Mesodermal cell (in vitro differentiated cells): ENCODE measurements around the gene SLX4IP.

Experiments used
- H3K27ac ChIP-seq: 2 replicates; pipeline ENCODE4 v1.7.0; 2013; ENCODE audit warnings: mild to moderate bottlenecking, low read depth, low read length, moderate library complexity; ENCODE audit not compliant: severe bottlenecking
- H3K36me3 ChIP-seq: 2 replicates; pipeline ENCODE4 v1.7.1; 2013; ENCODE audit warnings: mild to moderate bottlenecking, low read length, moderate library complexity; ENCODE audit not compliant: control insufficient read depth, insufficient read depth
- H3K4me1 ChIP-seq: one replicate; pipeline ENCODE4 v1.7.1; 2013; ENCODE audit warnings: mild to moderate bottlenecking, low read length; ENCODE audit not compliant: insufficient read depth, control insufficient read depth, poor library complexity, severe bottlenecking
- H3K4me3 ChIP-seq: 2 replicates; pipeline ENCODE4 v1.7.0; 2013; ENCODE audit warnings: low read length, control low read depth, mild to moderate bottlenecking; ENCODE audit not compliant: insufficient read depth, poor library complexity, severe bottlenecking; ENCODE audit errors: extremely low read depth
- H3K9me3 ChIP-seq: 2 replicates; pipeline ENCODE4 v1.7.1; 2013; ENCODE audit warnings: mild to moderate bottlenecking, low read length, moderate library complexity; ENCODE audit not compliant: control insufficient read depth
- WGBS, 2 experiments: methylation state at CpG; one replicate each; pipeline ENCODE4 v1.1.5; 2013; ENCODE audit warnings: missing lambda C conversion rate in 2 of 2; ENCODE audit not compliant: insufficient coverage in 2 of 2; 5-methylcytosine and 5-hydroxymethylcytosine counted together

SLX4IP gene

GRCh38 chr20:10621149-10621548 lies 186.0 kb downstream of the SLX4IP start:
- WGBS, 2 experiments = 88% methylated on average over 1 of the region's 3 CpGs; no CpG with 5 or more reads in 1 of the 2 experiments
- H3K4me1 ChIP-seq = peaks cover 44% of the 10 kb centered on the region
- no peaks in the 10 kb centered on the region for H3K36me3 ChIP-seq
- H3K27ac ChIP-seq = peak overlapping the region; percentile 61
- no peaks in the 10 kb centered on the region for H3K9me3 ChIP-seq
- H3K4me3 ChIP-seq = no peak overlapping the region

- H3K4me3 ChIP-seq = no peak overlapping the region
- peaks cover 48% of the 10 kb centered on the region for H3K4me1 ChIP-seq
- WGBS, 2 experiments = 78% methylated on average over 12 to 16 of the region's 16 CpGs
- peak overlapping the region; percentile 95 for H3K27ac ChIP-seq
- H3K9me3 ChIP-seq = no peaks in the 10 kb centered on the region
- H3K36me3 ChIP-seq = no peaks in the 10 kb centered on the region
These were observed 187.7 kb downstream of the SLX4IP start for GRCh38 chr20:10622657-10623418.

- Histone ChIP-seq H3K27ac (no peak overlapping the region), H3K4me1 (peaks cover 31% of the 10 kb centered on the region), H3K9me3 (no peaks in the 10 kb centered on the region), H3K4me3 (no peak overlapping the region), H3K36me3 (no peaks in the 10 kb centered on the region)
- WGBS, 2 experiments = 97 to 100% methylated on average over 1 to 2 of the region's 2 CpGs
These were observed 190.5 kb downstream of the SLX4IP start for GRCh38 chr20:10625641-10626040.

- Histone ChIP-seq H3K36me3 (no peaks in the 10 kb centered on the region), H3K4me1 (peaks cover 28% of the 10 kb centered on the region), H3K9me3 (no peaks in the 10 kb centered on the region), H3K4me3 (no peak overlapping the region), H3K27ac (no peak overlapping the region)
- WGBS, 2 experiments = 80 to 100% methylated on average over 1 to 2 of the region's 3 CpGs
These were observed 191.8 kb downstream of the SLX4IP start for GRCh38 chr20:10626896-10627295.

GRCh38 chr20:10629946-10630650 lies 195.0 kb downstream of the SLX4IP start:
- Histone ChIP-seq H3K36me3 (no peaks in the 10 kb centered on the region), H3K4me3 (no peak overlapping the region), H3K27ac (peak overlapping the region; percentile 57), H3K9me3 (no peaks in the 10 kb centered on the region), H3K4me1 (peaks cover 26% of the 10 kb centered on the region)
- 74 to 84% methylated on average over 5 to 8 of the region's 9 CpGs for WGBS, 2 experiments

GRCh38 chr20:10631126-10631525 lies 196.0 kb downstream of the SLX4IP start:
- H3K4me1 ChIP-seq = peaks cover 36% of the 10 kb centered on the region
- no peaks in the 10 kb centered on the region for H3K9me3 ChIP-seq
- 92% methylated on average over 4 of the region's 4 CpGs; no CpG with 5 or more reads in 1 of the 2 experiments for WGBS, 2 experiments
- H3K36me3 ChIP-seq = no peaks in the 10 kb centered on the region
- H3K27ac ChIP-seq = no peak overlapping the region
- H3K4me3 ChIP-seq = no peak overlapping the region

GRCh38 chr20:10632721-10633509 lies 197.8 kb downstream of the SLX4IP start:
- H3K36me3 ChIP-seq = peaks cover 11% of the 10 kb centered on the region
- peaks cover 45% of the 10 kb centered on the region for H3K4me1 ChIP-seq
- H3K4me3 ChIP-seq = no peak overlapping the region
- 83 to 91% methylated on average over 10 to 13 of the region's 13 CpGs for WGBS, 2 experiments
- no peak overlapping the region for H3K27ac ChIP-seq
- no peaks in the 10 kb centered on the region for H3K9me3 ChIP-seq

GRCh38 chr20:10633718-10634117 lies 198.6 kb downstream of the SLX4IP start:
- no peaks in the 10 kb centered on the region for H3K9me3 ChIP-seq
- H3K27ac ChIP-seq = no peak overlapping the region
- no peak overlapping the region for H3K4me3 ChIP-seq
- H3K36me3 ChIP-seq = peaks cover 14% of the 10 kb centered on the region
- 84 to 92% methylated on average over 5 of the region's 5 CpGs for WGBS, 2 experiments
- peaks cover 45% of the 10 kb centered on the region for H3K4me1 ChIP-seq

- H3K4me3 ChIP-seq = no peak overlapping the region
These were observed 199.1 kb downstream of the SLX4IP start for GRCh38 chr20:10634211-10634610.

GRCh38 chr20:10634683-10635411 lies 199.7 kb downstream of the SLX4IP start:
- Histone ChIP-seq H3K4me1 (peaks cover 45% of the 10 kb centered on the region), H3K9me3 (no peaks in the 10 kb centered on the region), H3K36me3 (peaks cover 25% of the 10 kb centered on the region), H3K27ac (peak overlapping the region; percentile 29), H3K4me3 (no peak overlapping the region)
- WGBS, 2 experiments = 93 to 95% methylated on average over 11 of the region's 11 CpGs

More at GRCh38 chr20:10634211-10634610, 199.1 kb downstream of the SLX4IP start:
- Histone ChIP-seq H3K4me1 (peaks cover 45% of the 10 kb centered on the region), H3K9me3 (no peaks in the 10 kb centered on the region), H3K27ac (no peak overlapping the region), H3K36me3 (peaks cover 19% of the 10 kb centered on the region)
- 77 to 100% methylated on average over 3 of the region's 5 CpGs for WGBS, 2 experiments
